ENCODE measurements around the gene COL6A1.

DNA sequence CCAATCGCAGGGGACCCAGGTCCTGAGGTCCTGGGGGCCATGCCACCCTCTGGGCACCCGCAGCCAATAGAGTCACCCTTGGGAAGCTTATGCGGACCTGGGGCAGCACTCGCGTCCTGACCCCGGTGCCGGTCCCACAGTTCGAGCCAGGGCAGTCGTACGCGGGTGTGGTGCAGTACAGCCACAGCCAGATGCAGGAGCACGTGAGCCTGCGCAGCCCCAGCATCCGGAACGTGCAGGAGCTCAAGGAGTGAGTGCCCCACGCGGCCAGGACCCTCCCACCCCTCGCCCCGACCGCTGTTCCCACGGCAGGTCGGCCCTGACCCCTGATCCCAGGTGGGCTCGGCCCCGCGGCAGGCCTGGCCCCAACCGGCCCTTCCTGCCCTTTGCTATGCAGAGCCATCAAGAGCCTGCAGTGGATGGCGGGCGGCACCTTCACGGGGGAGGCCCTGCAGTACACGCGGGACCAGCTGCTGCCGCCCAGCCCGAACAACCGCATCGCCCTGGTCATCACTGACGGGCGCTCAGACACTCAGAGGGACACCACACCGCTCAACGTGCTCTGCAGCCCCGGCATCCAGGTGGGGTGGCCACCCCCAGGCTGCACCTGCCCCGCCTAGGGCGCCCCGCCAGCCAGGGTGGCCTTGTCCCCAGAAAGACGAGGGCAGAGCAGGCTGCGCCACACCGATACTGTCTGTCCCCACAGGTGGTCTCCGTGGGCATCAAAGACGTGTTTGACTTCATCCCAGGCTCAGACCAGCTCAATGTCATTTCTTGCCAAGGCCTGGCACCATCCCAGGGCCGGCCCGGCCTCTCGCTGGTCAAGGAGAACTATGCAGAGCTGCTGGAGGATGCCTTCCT is 20.5 kb downstream of the COL6A1 start:
- TF ChIP-seq, protein P1, sequence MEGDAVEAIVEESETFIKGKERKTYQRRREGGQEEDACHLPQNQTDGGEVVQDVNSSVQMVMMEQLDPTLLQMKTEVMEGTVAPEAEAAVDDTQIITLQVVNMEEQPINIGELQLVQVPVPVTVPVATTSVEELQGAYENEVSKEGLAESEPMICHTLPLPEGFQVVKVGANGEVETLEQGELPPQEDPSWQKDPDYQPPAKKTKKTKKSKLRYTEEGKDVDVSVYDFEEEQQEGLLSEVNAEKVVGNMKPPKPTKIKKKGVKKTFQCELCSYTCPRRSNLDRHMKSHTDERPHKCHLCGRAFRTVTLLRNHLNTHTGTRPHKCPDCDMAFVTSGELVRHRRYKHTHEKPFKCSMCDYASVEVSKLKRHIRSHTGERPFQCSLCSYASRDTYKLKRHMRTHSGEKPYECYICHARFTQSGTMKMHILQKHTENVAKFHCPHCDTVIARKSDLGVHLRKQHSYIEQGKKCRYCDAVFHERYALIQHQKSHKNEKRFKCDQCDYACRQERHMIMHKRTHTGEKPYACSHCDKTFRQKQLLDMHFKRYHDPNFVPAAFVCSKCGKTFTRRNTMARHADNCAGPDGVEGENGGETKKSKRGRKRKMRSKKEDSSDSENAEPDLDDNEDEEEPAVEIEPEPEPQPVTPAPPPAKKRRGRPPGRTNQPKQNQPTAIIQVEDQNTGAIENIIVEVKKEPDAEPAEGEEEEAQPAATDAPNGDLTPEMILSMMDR (IDR thresholded peaks at IDR 0.05) = no peak
- TF ChIP-seq, protein P2, sequence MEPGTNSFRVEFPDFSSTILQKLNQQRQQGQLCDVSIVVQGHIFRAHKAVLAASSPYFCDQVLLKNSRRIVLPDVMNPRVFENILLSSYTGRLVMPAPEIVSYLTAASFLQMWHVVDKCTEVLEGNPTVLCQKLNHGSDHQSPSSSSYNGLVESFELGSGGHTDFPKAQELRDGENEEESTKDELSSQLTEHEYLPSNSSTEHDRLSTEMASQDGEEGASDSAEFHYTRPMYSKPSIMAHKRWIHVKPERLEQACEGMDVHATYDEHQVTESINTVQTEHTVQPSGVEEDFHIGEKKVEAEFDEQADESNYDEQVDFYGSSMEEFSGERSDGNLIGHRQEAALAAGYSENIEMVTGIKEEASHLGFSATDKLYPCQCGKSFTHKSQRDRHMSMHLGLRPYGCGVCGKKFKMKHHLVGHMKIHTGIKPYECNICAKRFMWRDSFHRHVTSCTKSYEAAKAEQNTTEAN (CRISPR knock-in tag; IDR thresholded peaks at IDR 0.05) = no peak
- no peak for TF ChIP-seq SP1 (CRISPR knock-in tag; conservative IDR thresholded peaks at IDR 0.05)
- TF ChIP-seq, protein P3, sequence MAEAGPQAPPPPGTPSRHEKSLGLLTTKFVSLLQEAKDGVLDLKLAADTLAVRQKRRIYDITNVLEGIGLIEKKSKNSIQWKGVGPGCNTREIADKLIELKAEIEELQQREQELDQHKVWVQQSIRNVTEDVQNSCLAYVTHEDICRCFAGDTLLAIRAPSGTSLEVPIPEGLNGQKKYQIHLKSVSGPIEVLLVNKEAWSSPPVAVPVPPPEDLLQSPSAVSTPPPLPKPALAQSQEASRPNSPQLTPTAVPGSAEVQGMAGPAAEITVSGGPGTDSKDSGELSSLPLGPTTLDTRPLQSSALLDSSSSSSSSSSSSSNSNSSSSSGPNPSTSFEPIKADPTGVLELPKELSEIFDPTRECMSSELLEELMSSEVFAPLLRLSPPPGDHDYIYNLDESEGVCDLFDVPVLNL (CRISPR knock-in tag; IDR thresholded peaks at IDR 0.05; ENCODE audit: borderline replicate concordance, low read depth) = no peak
- TF ChIP-seq SMAD4 (CRISPR knock-in tag; IDR thresholded peaks at IDR 0.05) = no peak
- no peak for TF ChIP-seq TCF7 (CRISPR knock-in tag; IDR thresholded peaks at IDR 0.05; ENCODE audit: low read depth)
- TF ChIP-seq FOXJ3 (CRISPR knock-in tag; IDR thresholded peaks at IDR 0.05; ENCODE audit: borderline replicate concordance) = no peak
- TF ChIP-seq ESRRA (CRISPR knock-in tag; IDR thresholded peaks at IDR 0.05; ENCODE audit: borderline replicate concordance) = no peak
- no peak for TF ChIP-seq GABPB1 (CRISPR knock-in tag; IDR thresholded peaks at IDR 0.05)
- TF ChIP-seq MXD4 (CRISPR knock-in tag; IDR thresholded peaks at IDR 0.05; ENCODE audit: borderline replicate concordance) = no peak
- TF ChIP-seq KAT7 (CRISPR knock-in tag; IDR thresholded peaks at IDR 0.05; ENCODE audit: borderline replicate concordance) = no peak
- no peak for TF ChIP-seq ZNF317 (CRISPR knock-in tag; IDR thresholded peaks at IDR 0.05; ENCODE audit: borderline replicate concordance, low read depth)
- TF ChIP-seq, protein P4, sequence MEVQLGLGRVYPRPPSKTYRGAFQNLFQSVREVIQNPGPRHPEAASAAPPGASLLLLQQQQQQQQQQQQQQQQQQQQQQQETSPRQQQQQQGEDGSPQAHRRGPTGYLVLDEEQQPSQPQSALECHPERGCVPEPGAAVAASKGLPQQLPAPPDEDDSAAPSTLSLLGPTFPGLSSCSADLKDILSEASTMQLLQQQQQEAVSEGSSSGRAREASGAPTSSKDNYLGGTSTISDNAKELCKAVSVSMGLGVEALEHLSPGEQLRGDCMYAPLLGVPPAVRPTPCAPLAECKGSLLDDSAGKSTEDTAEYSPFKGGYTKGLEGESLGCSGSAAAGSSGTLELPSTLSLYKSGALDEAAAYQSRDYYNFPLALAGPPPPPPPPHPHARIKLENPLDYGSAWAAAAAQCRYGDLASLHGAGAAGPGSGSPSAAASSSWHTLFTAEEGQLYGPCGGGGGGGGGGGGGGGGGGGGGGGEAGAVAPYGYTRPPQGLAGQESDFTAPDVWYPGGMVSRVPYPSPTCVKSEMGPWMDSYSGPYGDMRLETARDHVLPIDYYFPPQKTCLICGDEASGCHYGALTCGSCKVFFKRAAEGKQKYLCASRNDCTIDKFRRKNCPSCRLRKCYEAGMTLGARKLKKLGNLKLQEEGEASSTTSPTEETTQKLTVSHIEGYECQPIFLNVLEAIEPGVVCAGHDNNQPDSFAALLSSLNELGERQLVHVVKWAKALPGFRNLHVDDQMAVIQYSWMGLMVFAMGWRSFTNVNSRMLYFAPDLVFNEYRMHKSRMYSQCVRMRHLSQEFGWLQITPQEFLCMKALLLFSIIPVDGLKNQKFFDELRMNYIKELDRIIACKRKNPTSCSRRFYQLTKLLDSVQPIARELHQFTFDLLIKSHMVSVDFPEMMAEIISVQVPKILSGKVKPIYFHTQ (CRISPR knock-in tag; IDR thresholded peaks at IDR 0.05) = no peak
- TF ChIP-seq, protein P5, sequence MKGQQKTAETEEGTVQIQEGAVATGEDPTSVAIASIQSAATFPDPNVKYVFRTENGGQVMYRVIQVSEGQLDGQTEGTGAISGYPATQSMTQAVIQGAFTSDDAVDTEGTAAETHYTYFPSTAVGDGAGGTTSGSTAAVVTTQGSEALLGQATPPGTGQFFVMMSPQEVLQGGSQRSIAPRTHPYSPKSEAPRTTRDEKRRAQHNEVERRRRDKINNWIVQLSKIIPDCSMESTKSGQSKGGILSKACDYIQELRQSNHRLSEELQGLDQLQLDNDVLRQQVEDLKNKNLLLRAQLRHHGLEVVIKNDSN (CRISPR knock-in tag; IDR thresholded peaks at IDR 0.05) = no peak
